Choroid plexus epithelial cell (primary cell): ENCODE data around the gene UBE2N.

Experiments
- DNase-seq: peaks from one replicate; pipeline ENCODE4 v3.0.0-alpha.2; 2010; ENCODE audit warnings: low read depth
- H3K4me3 ChIP-seq: 2 replicates; pipeline ENCODE4 v1.5.1; 2011; ENCODE audit warnings: low read depth, mild to moderate bottlenecking, control low read depth, low read length, moderate library complexity
- TF ChIP-seq, protein P1 (sequence below): conservative IDR thresholded peaks from 2 replicates; pipeline ENCODE4 v1.5.1; 2011; ENCODE audit warnings: low read depth, mild to moderate bottlenecking, control low read depth, inconsistent platforms, low read length, moderate library complexity

The UBE2N gene

DNA sequence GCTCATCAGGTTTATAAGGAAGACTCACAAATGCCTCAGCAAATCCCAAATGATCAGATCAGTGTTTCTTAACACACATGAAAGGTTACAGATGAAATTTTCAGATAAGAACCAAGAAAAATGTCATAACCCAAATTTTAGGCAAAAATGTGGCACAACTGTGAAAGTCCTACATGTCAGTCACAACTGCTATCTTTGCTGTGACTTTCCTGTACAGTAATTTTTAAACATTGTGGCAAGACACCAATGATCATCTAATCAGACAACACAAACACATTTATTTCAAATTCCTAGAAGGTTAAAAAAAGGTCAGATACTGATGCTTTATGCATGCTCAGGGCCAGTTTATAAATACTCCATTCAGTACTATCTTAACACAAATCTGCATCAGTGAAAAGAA lies 32.9 kb downstream of the UBE2N start:
- H3K4me3 ChIP-seq, result no peak overlapping the region
- TF ChIP-seq, protein P1, sequence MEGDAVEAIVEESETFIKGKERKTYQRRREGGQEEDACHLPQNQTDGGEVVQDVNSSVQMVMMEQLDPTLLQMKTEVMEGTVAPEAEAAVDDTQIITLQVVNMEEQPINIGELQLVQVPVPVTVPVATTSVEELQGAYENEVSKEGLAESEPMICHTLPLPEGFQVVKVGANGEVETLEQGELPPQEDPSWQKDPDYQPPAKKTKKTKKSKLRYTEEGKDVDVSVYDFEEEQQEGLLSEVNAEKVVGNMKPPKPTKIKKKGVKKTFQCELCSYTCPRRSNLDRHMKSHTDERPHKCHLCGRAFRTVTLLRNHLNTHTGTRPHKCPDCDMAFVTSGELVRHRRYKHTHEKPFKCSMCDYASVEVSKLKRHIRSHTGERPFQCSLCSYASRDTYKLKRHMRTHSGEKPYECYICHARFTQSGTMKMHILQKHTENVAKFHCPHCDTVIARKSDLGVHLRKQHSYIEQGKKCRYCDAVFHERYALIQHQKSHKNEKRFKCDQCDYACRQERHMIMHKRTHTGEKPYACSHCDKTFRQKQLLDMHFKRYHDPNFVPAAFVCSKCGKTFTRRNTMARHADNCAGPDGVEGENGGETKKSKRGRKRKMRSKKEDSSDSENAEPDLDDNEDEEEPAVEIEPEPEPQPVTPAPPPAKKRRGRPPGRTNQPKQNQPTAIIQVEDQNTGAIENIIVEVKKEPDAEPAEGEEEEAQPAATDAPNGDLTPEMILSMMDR, result no peak
- peak; percentile 45 for DNase-seq

DNA sequence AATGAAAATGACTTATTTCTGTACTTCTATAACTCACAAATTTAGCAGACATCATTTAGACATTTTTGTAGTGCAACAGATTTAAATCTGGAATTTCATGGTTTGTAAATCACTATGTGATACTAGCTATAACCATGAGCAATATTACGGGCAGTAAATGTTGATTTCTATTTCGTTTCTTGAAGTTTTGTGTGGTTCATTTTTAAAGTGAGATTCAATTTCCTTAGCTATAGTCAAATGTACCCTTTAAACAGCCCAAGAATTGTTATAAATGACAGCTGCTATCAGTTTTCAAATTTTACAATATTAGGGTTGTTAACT lies 33.8 kb downstream of the UBE2N start:
- no peak for DNase-seq

DNA sequence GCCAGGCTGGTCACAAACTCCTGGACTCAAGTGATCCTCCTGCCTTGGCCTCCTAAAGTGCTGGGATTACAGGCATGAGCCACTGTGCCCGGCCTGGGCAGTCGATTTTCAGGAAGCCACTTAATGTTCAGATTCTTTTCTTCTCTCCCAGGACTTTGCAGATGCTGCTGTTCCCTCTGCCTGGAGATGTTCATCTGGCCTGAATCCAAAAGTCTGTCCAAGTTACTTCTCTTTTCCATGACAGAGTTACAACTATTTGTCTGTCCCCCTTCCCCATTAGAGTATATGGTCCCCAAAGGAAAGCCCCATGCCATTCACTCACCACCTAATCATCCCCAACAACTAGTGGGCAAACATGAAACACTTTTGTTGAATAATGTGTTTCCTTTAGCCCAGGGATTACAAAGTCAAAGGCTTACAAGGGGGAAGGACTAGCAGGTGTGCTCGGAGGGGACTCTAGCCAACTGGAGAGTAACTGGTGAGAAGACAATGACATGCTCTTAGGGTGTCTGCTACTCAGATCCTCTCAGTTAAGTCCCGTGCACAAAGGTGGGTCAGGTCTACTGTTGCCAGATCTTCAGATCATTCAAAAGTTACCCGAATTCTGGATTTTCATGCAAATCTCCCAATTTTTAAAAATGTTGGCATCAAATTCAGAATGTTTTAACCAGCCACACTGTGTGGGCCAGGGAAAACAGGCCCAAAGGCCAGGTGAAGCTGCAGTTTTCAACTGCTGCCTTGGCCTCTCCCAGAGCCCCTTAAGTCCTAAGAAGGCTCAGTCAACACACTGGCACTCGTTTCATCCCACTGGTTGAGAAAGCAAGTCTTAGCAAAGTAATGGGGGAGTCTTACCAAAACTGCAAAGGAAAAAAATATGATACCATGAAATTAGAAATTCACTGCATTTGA lies 34.4 kb downstream of the UBE2N start:
- H3K4me3 ChIP-seq, result no peak overlapping the region
- TF ChIP-seq, protein P1, result no peak
- peak; percentile 50 for DNase-seq

More for the DNA sequence above, 33.8 kb downstream of the UBE2N start:
- H3K4me3 ChIP-seq, result no peak overlapping the region
- TF ChIP-seq, protein P1, result no peak

DNA sequence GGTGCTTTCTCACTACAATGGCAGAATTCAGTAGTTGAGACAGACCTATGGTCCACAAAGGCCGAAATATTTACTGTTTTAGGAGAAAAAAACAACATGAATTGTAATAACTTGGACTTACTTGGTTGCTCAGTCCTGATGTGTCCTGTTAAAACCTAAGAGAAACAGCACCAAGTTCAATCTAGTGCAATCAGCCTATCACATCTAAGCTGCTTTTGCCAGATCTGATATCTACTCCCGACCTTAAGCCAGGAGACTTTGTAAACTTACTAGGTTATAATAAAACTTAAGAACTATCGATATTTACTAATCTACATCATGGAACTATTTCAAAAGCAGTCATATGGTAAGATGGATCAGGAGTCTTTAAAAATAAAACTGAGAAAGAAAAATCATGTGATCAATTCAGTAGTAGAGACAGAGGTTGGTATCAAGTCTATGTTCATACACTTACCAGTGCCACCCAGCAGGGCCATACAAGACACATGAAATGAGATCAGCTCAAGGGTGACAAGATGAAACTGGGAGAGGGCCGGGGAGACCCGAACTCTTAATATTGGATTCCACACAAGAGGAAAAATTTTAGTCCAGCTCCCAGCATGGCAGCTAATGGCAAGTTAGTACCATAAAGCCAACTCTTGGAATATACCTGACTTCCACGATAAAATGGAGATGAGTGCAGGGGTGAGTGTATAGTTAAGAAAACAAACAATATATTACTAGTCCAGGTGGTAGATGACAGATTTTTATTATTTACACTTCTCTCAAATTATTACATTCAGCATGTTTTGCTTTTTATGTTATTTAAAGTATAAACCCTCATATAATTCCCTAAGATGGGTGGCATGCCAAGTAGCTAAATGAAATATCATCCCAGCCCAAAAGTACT lies 36.5 kb downstream of the UBE2N start:
- TF ChIP-seq, protein P1, result no peak
- peak; percentile 39 for DNase-seq
- no peak overlapping the region for H3K4me3 ChIP-seq

DNA sequence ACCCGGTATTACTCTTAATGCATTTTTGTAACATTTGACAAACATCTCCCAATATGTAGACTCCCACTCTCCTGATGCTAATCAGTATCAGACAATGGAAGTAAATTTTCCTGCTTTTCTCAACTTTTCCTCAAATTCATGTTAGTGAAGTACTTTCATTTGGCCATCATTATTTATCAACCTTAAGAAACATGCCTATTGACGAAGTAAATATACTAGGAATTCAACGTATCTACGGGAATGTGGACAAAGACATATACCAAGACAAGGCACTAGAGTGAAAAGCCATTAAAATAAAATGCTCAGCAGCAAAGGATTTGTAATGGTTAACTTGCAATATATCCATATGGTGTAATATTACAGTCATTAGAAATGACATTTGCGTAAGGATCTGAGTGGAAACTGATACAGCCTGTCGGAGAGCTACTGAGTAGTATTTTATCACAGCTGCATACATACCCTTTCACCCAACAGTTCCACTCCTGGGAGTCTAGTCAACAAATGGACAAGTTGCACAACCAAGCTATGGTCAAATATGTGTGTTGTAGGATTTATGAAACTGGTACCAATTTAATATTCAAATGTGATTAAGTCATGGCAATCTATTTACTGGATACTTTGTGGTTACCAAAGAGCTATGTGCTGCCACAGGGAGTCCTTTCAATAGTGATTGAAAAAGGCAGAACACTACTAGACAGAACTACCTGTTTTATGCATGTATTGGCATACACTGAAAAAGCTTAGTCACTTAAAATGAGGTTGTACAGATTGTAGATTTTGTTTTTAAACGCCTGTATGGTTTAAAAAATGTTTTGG lies 37.6 kb downstream of the UBE2N start:
- TF ChIP-seq, protein P1, result no peak
- peak; percentile 78 for DNase-seq
- no peak overlapping the region for H3K4me3 ChIP-seq
